Endothelial cell (in vitro differentiated cells): ENCODE measurements around the gene CAMK1D. TPM values are rescaled to one million over a fixed set of nuclear protein-coding genes. Genes with fewer than 3 reads are reported as not detected.

Source experiments
- DNase-seq: peaks from one replicate; pipeline ENCODE4 v3.0.0; 2021; ENCODE audit warnings: low spot score
- H3K27ac Mint-ChIP-seq: one replicate; pipeline ENCODE4 v1.8.0; 2021; ENCODE audit warnings: mixed read lengths, inconsistent platforms; ENCODE audit not compliant: unreplicated experiment
- H3K27me3 Mint-ChIP-seq: one replicate; pipeline ENCODE4 v1.8.0; 2021; ENCODE audit warnings: mild to moderate bottlenecking, moderate library complexity, mixed read lengths, inconsistent platforms; ENCODE audit not compliant: unreplicated experiment
- H3K36me3 Mint-ChIP-seq: one replicate; pipeline ENCODE4 v1.8.0; 2021; ENCODE audit warnings: mild to moderate bottlenecking, low read depth, mixed read lengths, inconsistent platforms; ENCODE audit not compliant: unreplicated experiment
- H3K4me1 Mint-ChIP-seq: one replicate; pipeline ENCODE4 v1.8.0; 2021; ENCODE audit warnings: mild to moderate bottlenecking, mixed read lengths, inconsistent platforms; ENCODE audit not compliant: unreplicated experiment
- H3K4me3 Mint-ChIP-seq: one replicate; pipeline ENCODE4 v1.8.0; 2021; ENCODE audit warnings: mild to moderate bottlenecking, mixed read lengths, inconsistent platforms; ENCODE audit not compliant: unreplicated experiment
- H3K9me3 Mint-ChIP-seq: one replicate; pipeline ENCODE4 v1.8.0; 2021; ENCODE audit warnings: mixed read lengths, inconsistent platforms; ENCODE audit not compliant: unreplicated experiment
- total RNA-seq: library from RNA; stranded (reverse); fragmentation: NEBNext Ultra II Directional; extraction: Animal tissue kit (Norgen Biotek cat#: 25700); gene quantifications from one replicate; pipeline ENCODE4 v1.2.1, GENCODE V29; 2021; ENCODE audit not compliant: unreplicated experiment
- TF ChIP-seq, protein P1 (sequence below): fragments of 200-600 bp; sonication (generic); IDR thresholded peaks from one replicate; pipeline ENCODE4 v1.5.0; 2021; ENCODE audit warnings: antibody characterized with exemption; ENCODE audit not compliant: unreplicated experiment

The CAMK1D gene
- total RNA-seq, 1 donor from 2014 or later, result 4.1 TPM

DNA sequence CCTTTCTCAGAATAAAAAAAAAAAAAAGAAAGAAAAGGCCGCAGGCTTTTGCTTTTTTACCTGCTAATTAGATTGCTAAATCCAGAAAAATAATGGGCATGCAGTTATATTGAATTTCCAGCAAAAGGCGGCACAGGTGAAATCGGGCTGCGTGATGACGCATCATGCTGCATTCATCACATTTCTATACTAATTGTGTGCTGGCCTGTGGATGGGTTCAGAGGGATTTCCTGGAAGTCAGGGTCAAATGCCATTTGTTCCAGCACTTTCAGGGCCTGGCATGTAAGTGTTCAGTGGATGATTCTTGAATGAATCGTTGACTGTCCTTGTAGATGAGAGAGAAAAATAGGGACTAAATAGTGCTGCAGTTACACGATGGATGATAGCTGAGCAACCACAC lies 292.7 kb downstream of the CAMK1D start:
- no peaks in the 10 kb centered on the region for H3K4me1 Mint-ChIP-seq
- DNase-seq, result no peak
- no peak overlapping the region for H3K4me3 Mint-ChIP-seq
- H3K27me3 Mint-ChIP-seq, result peaks cover 2% of the 10 kb centered on the region
- H3K27ac Mint-ChIP-seq, result no peak overlapping the region
- TF ChIP-seq, protein P1, sequence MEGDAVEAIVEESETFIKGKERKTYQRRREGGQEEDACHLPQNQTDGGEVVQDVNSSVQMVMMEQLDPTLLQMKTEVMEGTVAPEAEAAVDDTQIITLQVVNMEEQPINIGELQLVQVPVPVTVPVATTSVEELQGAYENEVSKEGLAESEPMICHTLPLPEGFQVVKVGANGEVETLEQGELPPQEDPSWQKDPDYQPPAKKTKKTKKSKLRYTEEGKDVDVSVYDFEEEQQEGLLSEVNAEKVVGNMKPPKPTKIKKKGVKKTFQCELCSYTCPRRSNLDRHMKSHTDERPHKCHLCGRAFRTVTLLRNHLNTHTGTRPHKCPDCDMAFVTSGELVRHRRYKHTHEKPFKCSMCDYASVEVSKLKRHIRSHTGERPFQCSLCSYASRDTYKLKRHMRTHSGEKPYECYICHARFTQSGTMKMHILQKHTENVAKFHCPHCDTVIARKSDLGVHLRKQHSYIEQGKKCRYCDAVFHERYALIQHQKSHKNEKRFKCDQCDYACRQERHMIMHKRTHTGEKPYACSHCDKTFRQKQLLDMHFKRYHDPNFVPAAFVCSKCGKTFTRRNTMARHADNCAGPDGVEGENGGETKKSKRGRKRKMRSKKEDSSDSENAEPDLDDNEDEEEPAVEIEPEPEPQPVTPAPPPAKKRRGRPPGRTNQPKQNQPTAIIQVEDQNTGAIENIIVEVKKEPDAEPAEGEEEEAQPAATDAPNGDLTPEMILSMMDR, result no peak
- H3K36me3 Mint-ChIP-seq, result no peaks in the 10 kb centered on the region
- no peaks in the 10 kb centered on the region for H3K9me3 Mint-ChIP-seq

GRCh38 chr10:12643279-12643678 lies 293.9 kb downstream of the CAMK1D start:
- Mint-ChIP-seq H3K36me3 (no peaks in the 10 kb centered on the region), H3K27me3 (peaks cover 2% of the 10 kb centered on the region), H3K4me1 (no peaks in the 10 kb centered on the region), H3K9me3 (no peaks in the 10 kb centered on the region), H3K4me3 (no peak overlapping the region), H3K27ac (no peak overlapping the region)
- TF ChIP-seq, protein P1, result no peak
- no peak for DNase-seq

DNA sequence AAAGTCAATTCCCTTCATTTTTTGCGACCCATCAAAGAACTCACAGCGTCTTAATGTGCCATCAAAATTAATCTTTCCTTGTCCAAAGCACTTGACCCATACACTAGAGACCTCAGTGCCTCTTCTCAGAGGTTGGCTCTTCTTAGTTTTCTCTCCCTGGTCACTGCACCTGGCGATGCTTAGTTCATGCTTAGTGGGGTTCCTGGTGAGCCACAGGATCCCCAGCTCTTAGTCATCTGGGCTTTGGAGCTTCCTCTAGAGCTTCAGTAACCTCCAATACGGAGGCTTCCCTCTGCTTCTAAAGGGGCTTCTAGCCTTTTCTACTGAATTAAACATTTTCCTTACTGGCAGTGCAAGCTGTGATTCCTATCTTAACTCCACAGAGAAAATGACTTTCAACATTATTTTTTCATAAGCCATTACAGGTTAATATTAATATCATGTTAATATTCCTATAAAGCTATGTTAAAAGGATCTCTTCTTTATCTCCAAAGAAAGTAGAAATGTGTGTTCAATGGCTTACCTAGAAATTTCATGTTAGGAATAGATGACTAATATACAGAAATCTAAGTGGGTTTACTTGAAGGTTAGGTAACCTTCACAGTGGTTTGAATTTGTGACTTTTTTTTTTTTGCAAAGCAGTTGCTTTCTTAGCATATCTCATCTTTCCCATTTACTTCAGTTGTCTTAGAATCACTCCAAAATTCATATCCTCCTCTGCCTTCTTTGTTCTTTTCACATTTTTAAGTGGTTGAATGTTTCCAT lies 295.2 kb downstream of the CAMK1D start:
- no peaks in the 10 kb centered on the region for H3K27me3 Mint-ChIP-seq
- H3K27ac Mint-ChIP-seq, result no peak overlapping the region
- TF ChIP-seq, protein P1, result no peak
- no peak overlapping the region for H3K4me3 Mint-ChIP-seq
- DNase-seq, result no peak
- no peaks in the 10 kb centered on the region for H3K36me3 Mint-ChIP-seq
- no peaks in the 10 kb centered on the region for H3K9me3 Mint-ChIP-seq
- no peaks in the 10 kb centered on the region for H3K4me1 Mint-ChIP-seq

DNA sequence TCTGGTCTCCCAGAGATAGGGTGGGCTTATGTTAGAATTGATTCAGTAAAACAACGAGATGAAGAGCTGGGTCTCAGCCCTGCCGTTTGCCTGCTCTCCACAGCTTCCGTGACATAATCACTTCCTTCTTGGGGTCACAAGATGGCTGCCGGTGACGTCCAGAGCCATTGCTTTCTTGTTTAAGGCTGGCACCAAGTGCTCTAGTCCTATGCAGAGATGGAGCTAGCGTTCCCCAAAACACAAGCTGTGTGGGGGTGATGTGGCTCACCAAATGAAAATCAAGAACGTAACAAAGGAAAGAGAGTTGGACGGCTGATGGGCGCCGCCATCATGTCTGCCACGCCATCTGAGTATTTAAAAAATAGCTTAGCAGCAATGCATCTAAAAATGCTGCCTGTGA lies 296.1 kb downstream of the CAMK1D start:
- no peak overlapping the region for H3K27ac Mint-ChIP-seq
- H3K27me3 Mint-ChIP-seq, result no peaks in the 10 kb centered on the region
- H3K36me3 Mint-ChIP-seq, result no peaks in the 10 kb centered on the region
- DNase-seq, result no peak
- TF ChIP-seq, protein P1, result no peak
- H3K4me3 Mint-ChIP-seq, result no peak overlapping the region
- H3K4me1 Mint-ChIP-seq, result no peaks in the 10 kb centered on the region
- H3K9me3 Mint-ChIP-seq, result no peaks in the 10 kb centered on the region

DNA sequence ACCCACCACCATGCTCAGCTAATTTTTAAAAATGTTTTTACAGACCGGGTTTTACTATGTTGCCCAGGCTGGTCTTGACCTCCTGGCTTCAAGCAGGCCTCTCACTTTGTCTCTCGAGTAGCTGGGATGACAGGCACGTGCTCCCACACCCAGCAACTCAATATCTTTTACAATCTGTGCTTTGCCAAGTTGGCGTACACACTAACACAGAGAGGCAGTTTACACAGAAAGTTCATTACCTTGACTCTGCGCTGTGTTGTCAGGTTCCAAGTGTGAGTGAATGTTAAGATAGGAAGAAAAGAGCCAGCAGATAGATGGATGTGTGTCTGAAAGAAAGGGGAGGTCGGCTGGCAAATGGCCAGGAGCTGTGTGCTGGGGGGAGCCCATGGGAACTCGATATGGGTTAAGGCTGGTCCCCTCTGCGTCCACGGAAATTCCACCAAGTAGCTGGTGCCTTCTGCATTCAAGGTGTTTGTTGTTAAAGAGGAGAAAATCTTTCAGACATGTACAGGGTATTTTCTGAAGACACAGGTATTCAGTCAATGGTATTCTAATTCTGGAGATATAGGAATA lies 299.8 kb downstream of the CAMK1D start:
- no peaks in the 10 kb centered on the region for H3K36me3 Mint-ChIP-seq
- H3K27me3 Mint-ChIP-seq, result no peaks in the 10 kb centered on the region
- no peaks in the 10 kb centered on the region for H3K4me1 Mint-ChIP-seq
- peaks cover 6% of the 10 kb centered on the region for H3K9me3 Mint-ChIP-seq
- no peak for DNase-seq
- H3K4me3 Mint-ChIP-seq, result no peak overlapping the region
- TF ChIP-seq, protein P1, result no peak
- H3K27ac Mint-ChIP-seq, result no peak overlapping the region
